Osteocyte (in vitro differentiated cells): ENCODE data around the gene VWF. TPM values are rescaled to one million over a fixed set of nuclear protein-coding genes. Genes with fewer than 3 reads are reported as not detected.

Source experiments
- DNase-seq: peaks from one replicate; pipeline ENCODE4 v3.0.0; 2021; ENCODE audit warnings: mixed read lengths; ENCODE audit not compliant: unreplicated experiment; ENCODE audit errors: extremely low spot score
- H3K27ac Mint-ChIP-seq: one replicate; pipeline ENCODE4 v1.8.0; 2021; ENCODE audit warnings: mild to moderate bottlenecking, mixed read lengths; ENCODE audit not compliant: unreplicated experiment
- H3K27me3 Mint-ChIP-seq: one replicate; pipeline ENCODE4 v1.8.0; 2021; ENCODE audit warnings: mixed read lengths; ENCODE audit not compliant: unreplicated experiment
- H3K36me3 Mint-ChIP-seq: one replicate; pipeline ENCODE4 v1.8.0; 2021; ENCODE audit warnings: mixed read lengths; ENCODE audit not compliant: unreplicated experiment
- H3K4me1 Mint-ChIP-seq: one replicate; pipeline ENCODE4 v1.8.0; 2021; ENCODE audit warnings: mixed read lengths; ENCODE audit not compliant: unreplicated experiment
- H3K4me3 Mint-ChIP-seq: one replicate; pipeline ENCODE4 v1.8.0; 2021; ENCODE audit warnings: mild to moderate bottlenecking, moderate library complexity, mixed read lengths; ENCODE audit not compliant: unreplicated experiment
- H3K9me3 Mint-ChIP-seq: one replicate; pipeline ENCODE4 v1.8.0; 2021; ENCODE audit warnings: mixed read lengths; ENCODE audit not compliant: unreplicated experiment
- CTCF ChIP-seq: fragments of 200-600 bp; sonication (generic); IDR thresholded peaks from 2 replicates; pipeline ENCODE4 v1.5.0; 2021; ENCODE audit warnings: antibody characterized with exemption, mild to moderate bottlenecking, moderate library complexity
- long read RNA-seq: library from polyadenylated mRNA; unstranded; transcript quantifications from one replicate; pipeline ENCODE4 v2.0.0, GENCODE V29; 2021
- total RNA-seq: library from RNA; stranded (reverse); gene quantifications from 2 replicates; pipeline ENCODE4 v1.2.1, GENCODE V29; 2021

Gene VWF
- 0.13 and 0.31 TPM in 2 replicates for total RNA-seq
- long read RNA-seq: 0 reads

GRCh38 chr12:6124411-6125309, at the start of gene VWF:
VWF (minus strand) TSS chr12:6124670; CDS start chr12:6123196, 1,474 bp downstream.
- Mint-ChIP-seq H3K27ac (no peak within 1 kb of the TSS), H3K4me1 (peaks cover 6% of the 10 kb centered on the region), H3K4me3 (no peak within 1 kb of the TSS), H3K36me3 (no peaks in the 10 kb centered on the region), H3K27me3 (no peaks in the 10 kb centered on the region), H3K9me3 (no peaks in the 10 kb centered on the region)
- no peak for DNase-seq
- TF ChIP-seq CTCF: no peak

- Mint-ChIP-seq H3K9me3 (no peaks in the 10 kb centered on the region), H3K4me1 (peaks cover 11% of the 10 kb centered on the region), H3K27me3 (no peaks in the 10 kb centered on the region), H3K36me3 (no peaks in the 10 kb centered on the region), H3K4me3 (no peak overlapping the region), H3K27ac (no peak overlapping the region)
- no peak for DNase-seq
- no peak for TF ChIP-seq CTCF
These were observed 48.4 kb upstream of the VWF start for GRCh38 chr12:6172862-6173261.

- Mint-ChIP-seq H3K27ac (no peak overlapping the region), H3K4me1 (peaks cover 16% of the 10 kb centered on the region), H3K9me3 (no peaks in the 10 kb centered on the region), H3K36me3 (no peaks in the 10 kb centered on the region), H3K27me3 (no peaks in the 10 kb centered on the region), H3K4me3 (no peak overlapping the region)
- TF ChIP-seq CTCF: no peak
- no peak for DNase-seq
These were observed 47.6 kb upstream of the VWF start for GRCh38 chr12:6172086-6172485.

GRCh38 chr12:6171409-6172015, 47.0 kb upstream of the VWF start:
- Mint-ChIP-seq H3K4me3 (no peak overlapping the region), H3K36me3 (no peaks in the 10 kb centered on the region), H3K27me3 (no peaks in the 10 kb centered on the region), H3K27ac (no peak overlapping the region), H3K4me1 (peaks cover 21% of the 10 kb centered on the region), H3K9me3 (no peaks in the 10 kb centered on the region)
- no peak for TF ChIP-seq CTCF
- DNase-seq: no peak
